ENCODE results near the gene RBFA.
"Not testable (repeated sequence)": the region's sequence is repeated elsewhere in the genome, so short reads cannot be mapped to it uniquely, and the experiment has no call there.

RBFA gene

GRCh38 chr18:80034068-80034851 lies at the start of gene RBFA:
Gene RBFA, plus strand, starts transcription at chr18:80034434. Its CDS starts 62 bp downstream, at chr18:80034496.
- in situ Hi-C loops (cut with HindIII; ENCODE audit: low sequenced_read_pairs): no loop called here

GRCh38 chr18:79985172-79985571 lies 49.1 kb upstream of the RBFA start:
- in situ Hi-C loops (cut with HindIII; ENCODE audit: low sequenced_read_pairs): no loop called here

- in situ Hi-C loops (cut with HindIII; ENCODE audit: low sequenced_read_pairs): no loop called here
Observed at GRCh38 chr18:79986726-79987125, 47.5 kb upstream of the RBFA start.

- in situ Hi-C loops (cut with HindIII; ENCODE audit: low sequenced_read_pairs): no loop called here
Observed at GRCh38 chr18:79987566-79987965, 46.7 kb upstream of the RBFA start.

GRCh38 chr18:79988071-79988450 lies 46.2 kb upstream of the RBFA start:
- in situ Hi-C loops (cut with HindIII; ENCODE audit: low sequenced_read_pairs): no loop called here

GRCh38 chr18:79988451-79989194 lies 45.6 kb upstream of the RBFA start, which contains the start of gene TXNL4A:
Gene TXNL4A, minus strand, starts transcription at chr18:79988563. Its CDS starts 171 bp downstream, at chr18:79988392.
- in situ Hi-C loops (cut with HindIII; ENCODE audit: low sequenced_read_pairs): no loop called here

- in situ Hi-C loops (cut with HindIII; ENCODE audit: low sequenced_read_pairs): no loop called here
Observed at GRCh38 chr18:79989195-79989497, 45.1 kb upstream of the RBFA start.

GRCh38 chr18:79991494-79991893 lies 42.7 kb upstream of the RBFA start:
- in situ Hi-C loops (cut with HindIII; ENCODE audit: low sequenced_read_pairs): no loop called here

- in situ Hi-C loops (cut with HindIII; ENCODE audit: low sequenced_read_pairs): not testable (repeated sequence)
Observed at GRCh38 chr18:79999701-80000100, 34.5 kb upstream of the RBFA start.

GRCh38 chr18:80000877-80001276 lies 33.4 kb upstream of the RBFA start:
- in situ Hi-C loops (cut with HindIII; ENCODE audit: low sequenced_read_pairs): no loop called here

GRCh38 chr18:80002468-80002867 lies 31.8 kb upstream of the RBFA start:
- in situ Hi-C loops (cut with HindIII; ENCODE audit: low sequenced_read_pairs): no loop called here

GRCh38 chr18:80004600-80005342 lies 29.5 kb upstream of the RBFA start:
- in situ Hi-C loops (cut with HindIII; ENCODE audit: low sequenced_read_pairs): no loop called here

- in situ Hi-C loops (cut with HindIII; ENCODE audit: low sequenced_read_pairs): no loop called here
Observed at GRCh38 chr18:80006724-80007123, 27.5 kb upstream of the RBFA start.

- in situ Hi-C loops (cut with HindIII; ENCODE audit: low sequenced_read_pairs): no loop called here
Observed at GRCh38 chr18:80009661-80010550, 24.3 kb upstream of the RBFA start.

GRCh38 chr18:80010551-80010906 lies 23.7 kb upstream of the RBFA start:
- in situ Hi-C loops (cut with HindIII; ENCODE audit: low sequenced_read_pairs): no loop called here

- in situ Hi-C loops (cut with HindIII; ENCODE audit: low sequenced_read_pairs): not testable (repeated sequence)
Observed at GRCh38 chr18:80011496-80012137, 22.6 kb upstream of the RBFA start.

GRCh38 chr18:80012714-80013113 lies 21.5 kb upstream of the RBFA start:
- in situ Hi-C loops (cut with HindIII; ENCODE audit: low sequenced_read_pairs): no loop called here

- in situ Hi-C loops (cut with HindIII; ENCODE audit: low sequenced_read_pairs): no loop called here
Observed at GRCh38 chr18:80022613-80023012, 11.6 kb upstream of the RBFA start.

- in situ Hi-C loops (cut with HindIII; ENCODE audit: low sequenced_read_pairs): no loop called here
Observed at GRCh38 chr18:80023173-80023572, 11.1 kb upstream of the RBFA start.

- in situ Hi-C loops (cut with HindIII; ENCODE audit: low sequenced_read_pairs): no loop called here
Observed at GRCh38 chr18:80026363-80026762, 7.9 kb upstream of the RBFA start.
